HL-60/S4 treated with retinoic acid at 250 ng/mL for 4 days and 3 days (cell line): ENCODE measurements around the gene ZPLD1.

Source experiments
- in situ Hi-C: fragments of 300-500 bp; cut with MboI; formaldehyde crosslinking; loops from 2 replicates; pipeline ENCODE4 v1.7.0; 2022; ENCODE audit warnings: low sequenced_read_pairs

ZPLD1 gene

DNA sequence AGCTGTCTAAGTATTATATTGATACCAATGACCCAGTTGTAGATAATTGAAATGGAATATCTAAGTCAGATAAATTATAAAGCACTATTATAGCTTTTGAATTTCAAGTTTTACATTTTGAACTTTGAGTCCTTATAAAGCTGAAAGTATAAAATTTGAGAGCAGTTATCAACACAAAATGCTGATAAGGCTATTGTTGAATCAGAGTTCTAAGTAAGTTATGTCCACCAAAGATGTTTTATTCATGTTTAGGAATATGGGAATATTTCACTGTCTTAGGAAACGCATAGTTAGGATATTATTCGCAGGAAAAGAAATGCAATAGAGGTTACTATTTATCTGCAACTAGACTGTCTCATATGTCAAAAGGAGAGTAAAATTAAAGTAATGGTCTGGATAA lies 29.4 kb downstream of the ZPLD1 start:
- in situ Hi-C loops = no loop called here

DNA sequence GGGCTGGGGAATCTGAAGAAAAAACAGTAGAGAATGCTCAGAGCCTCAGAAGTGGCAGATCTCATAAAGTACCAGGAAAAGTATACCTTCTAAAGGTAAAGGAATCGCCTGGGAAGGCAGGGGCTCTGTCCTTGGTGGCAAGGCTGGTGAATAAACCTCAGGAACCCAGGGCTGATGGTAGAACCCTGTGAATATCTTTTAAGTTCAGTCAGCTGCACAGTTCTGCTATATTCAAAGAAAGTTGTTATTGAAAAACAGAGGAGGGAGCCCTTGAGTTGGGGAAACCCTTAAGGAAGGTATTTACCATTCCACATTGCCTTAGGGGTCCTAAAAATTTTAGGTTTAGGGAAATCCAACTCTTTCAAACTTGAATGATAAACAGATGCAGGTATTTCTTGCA lies 31.2 kb downstream of the ZPLD1 start:
- in situ Hi-C loops = no loop called here

DNA sequence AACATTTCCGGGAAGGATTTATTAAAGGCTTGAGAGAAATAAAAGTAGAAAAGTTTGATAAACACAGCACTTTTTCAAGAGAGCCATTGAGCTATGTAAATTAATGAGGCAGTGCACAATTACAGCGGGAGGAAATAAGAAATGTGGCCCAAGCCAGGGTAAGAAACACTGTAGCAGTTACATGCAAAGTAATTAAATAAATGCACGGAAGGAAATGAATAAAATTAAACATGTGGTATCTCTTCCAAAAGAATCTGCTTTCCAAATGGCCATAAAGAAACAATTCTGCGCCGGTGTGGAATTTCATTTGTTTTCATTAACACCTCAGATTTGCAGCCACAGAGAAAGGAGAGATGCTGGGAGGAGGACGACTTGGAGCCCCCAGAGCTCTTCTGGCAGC lies 35.3 kb downstream of the ZPLD1 start:
- in situ Hi-C loops = no loop called here

DNA sequence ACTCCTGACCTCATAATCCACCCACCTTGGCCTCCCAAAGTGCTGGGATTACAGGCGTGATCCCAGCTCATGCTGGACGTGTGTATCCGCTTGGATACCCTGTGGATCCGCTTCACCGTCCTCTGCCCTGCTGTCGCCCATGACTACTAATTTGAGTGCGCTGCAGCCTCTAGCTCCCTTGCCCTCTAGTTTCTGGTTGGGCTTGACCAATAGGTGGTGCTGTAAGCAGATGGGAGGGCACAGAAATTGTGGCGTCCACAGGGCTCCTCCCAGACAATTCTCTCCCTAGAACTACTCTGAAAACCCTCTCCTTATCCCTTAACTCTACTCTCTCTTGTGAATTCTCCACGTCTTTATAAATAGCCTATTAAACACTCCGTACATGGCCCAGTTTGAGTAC lies 36.2 kb downstream of the ZPLD1 start:
- in situ Hi-C loops = no loop called here

DNA sequence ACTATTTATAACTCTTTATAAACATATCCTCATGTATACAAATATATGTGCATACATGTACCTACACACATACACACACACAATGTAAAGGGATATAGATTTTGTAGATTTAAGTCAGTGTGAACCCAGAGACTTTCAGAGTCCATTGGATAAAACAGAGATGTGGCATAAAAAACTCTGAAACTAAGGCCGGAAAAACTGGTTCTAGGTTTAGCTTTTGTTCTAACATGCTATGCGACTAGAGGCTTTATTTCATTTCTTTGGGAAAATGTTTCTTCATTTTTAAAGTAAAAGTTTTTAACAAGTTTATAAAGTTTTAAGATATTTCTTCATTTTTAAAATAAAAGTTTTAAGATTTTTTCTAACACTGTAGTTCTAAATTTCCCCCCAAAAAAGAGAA lies 36.7 kb downstream of the ZPLD1 start:
- in situ Hi-C loops = no loop called here

DNA sequence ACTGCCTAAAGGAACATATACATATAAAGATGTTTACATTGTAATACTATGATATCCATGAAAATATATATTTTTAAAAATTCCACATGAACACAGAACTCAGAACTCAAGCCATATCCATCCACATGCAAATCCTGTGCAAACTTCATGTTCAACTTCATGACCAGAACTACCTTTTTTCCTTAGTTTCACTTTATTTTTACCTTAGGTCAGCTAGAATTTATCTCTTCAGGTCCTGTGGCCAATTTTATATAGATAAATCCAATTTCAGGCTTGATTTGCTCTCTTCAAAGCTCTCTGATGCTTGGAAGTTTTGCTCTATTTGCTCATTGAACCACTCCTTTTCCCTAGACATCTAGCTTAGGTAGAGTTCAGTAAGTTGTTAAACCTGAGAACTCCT lies 38.8 kb downstream of the ZPLD1 start:
- in situ Hi-C loops = no loop called here

DNA sequence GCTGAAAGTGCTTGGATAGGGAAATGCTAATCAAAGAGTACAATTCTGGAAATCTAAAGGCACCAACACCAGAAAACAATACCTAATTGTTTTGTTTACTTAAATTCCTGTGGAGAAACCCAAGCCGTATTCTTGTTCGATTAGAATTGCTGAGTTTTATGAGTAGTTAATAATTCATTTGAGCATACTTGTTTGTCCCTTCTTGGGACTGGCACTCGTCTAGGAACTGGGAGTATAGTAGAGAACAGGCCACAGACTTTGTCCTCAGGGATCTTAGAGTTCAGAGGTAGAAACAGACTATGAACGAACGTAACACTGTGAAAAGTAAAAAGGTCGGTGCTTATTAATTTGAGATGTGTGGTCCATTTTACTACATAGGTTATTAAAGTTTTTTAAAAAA lies 39.4 kb downstream of the ZPLD1 start:
- in situ Hi-C loops = no loop called here

DNA sequence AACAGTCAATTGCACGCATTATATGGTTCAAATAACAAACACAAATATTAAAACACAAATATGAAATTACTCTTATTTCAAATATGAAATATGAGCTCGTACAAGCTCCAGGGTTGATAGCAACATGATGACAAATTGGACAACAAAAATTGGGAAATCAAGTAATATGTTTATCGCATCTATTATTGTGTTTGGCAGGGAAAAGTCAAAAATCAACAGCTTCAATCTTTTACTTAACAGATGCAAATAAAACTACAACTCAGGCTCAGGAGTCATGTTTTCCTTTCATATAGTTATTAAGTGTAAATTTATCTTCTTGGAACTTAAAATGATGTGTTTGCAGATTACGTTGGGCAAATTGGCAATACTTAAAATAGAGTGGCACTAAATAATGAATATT lies 41.4 kb downstream of the ZPLD1 start:
- in situ Hi-C loops = no loop called here

DNA sequence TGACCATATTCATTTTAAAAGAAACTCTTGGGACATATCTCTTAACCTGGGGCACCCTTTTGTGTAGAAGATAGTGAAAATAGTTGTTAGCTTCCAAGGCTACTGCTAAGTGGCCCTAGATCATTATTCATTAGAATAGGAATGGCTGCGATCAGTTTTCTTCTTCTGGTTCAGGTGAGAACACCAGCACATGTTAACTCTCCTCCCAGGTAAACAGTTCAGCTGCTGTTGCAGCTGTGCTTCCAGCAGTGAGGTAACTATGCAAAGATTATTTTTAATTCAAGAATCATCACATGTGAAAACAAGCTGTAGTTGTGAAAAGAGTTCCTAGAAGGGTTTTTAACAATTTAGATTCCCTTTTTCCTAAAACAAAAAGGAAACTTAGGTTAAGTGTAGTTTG lies 43.3 kb downstream of the ZPLD1 start:
- in situ Hi-C loops = no loop called here

DNA sequence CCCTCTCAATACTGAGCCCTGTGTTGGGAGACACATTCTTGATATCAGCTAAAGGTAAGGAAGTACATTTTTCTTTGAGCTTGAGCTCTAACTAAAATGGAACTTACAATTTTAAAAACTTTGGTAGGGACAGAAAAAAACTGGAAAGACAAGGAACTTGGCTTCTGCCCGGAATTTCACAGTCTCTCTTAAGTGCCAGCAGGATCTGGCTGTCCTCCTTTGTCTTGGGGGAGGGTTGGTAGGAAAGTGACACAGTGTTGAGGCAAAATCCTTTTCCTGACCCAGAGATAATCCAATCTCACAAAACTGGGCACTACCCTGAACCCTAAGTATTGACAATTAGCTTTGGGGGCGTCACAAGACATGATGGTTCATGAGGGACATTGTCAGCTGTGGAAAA lies 45.3 kb downstream of the ZPLD1 start:
- in situ Hi-C loops = no loop called here

DNA sequence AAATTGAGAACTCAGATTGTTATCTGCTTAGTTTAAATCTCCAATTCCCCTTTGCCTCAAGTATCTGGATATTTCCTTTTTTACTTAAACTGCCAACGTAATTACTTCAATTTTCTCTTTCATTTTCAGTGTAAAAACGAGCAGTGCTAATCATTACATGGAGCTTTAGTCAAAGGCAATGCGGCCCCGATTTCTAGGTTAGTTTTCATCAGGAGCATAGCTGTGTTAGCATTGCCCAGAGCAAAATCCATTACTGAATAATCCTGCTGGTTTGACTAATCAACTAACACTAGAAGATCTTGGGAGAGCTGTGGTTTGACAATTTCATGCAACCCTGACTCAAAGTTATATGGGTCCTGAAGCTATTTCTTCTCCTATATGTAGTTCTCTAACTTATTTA lies 46.2 kb downstream of the ZPLD1 start:
- in situ Hi-C loops = no loop called here

DNA sequence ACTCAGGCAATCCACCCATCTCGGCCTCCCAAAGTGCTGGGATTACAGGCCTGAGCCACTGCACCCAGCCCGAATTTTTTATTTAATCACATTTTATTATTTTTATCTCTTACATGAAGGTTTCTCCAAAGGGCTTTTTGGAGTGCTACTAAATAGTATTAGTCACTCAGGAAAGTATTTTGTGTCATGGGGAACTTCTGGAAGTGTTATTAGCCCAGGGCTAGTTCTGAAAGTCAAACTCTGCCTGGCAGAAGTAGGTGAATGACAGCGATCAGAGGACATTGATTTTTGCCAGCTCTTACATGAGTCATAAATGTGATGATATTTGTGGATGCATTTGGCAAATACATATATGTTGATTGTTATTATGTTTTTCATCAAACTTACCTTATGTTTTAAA lies 48.7 kb downstream of the ZPLD1 start:
- in situ Hi-C loops = no loop called here

DNA sequence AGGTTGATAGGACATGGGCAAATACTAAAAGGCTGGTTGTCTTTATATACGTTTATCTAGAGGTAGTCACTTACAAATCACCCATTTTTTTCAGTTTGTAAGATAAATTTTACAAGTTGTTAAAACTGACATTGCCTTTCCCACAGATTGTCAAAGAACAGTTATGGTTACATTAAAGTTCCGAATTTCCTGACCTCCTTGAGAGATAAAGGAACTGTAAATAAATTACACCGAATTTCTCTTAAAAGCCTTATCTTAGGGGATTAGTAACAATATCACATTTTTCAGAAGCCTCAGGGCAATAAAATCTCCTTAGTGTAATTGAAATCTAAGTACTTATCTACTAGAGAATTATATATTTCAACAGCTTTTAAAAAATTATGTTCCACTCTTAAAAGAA lies 49.5 kb downstream of the ZPLD1 start:
- in situ Hi-C loops = no loop called here

DNA sequence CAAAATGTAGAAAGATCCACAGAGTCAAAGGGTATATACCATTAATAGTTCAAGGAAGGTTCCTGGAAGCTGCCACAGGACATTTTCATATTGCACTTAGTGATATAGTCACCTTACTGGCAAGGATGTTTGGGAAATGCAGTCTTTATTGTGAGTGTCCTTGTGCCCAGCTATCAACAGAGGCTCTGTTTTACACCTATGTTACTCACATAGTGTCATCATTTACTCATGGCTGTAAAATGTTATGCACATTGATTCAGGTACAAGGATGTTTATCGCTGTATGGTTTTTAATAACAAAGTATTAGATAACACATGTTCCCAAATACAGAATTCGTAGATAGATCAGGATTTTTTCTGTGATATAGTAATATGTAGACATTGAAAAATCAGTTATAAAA lies 50.9 kb downstream of the ZPLD1 start:
- in situ Hi-C loops = no loop called here

DNA sequence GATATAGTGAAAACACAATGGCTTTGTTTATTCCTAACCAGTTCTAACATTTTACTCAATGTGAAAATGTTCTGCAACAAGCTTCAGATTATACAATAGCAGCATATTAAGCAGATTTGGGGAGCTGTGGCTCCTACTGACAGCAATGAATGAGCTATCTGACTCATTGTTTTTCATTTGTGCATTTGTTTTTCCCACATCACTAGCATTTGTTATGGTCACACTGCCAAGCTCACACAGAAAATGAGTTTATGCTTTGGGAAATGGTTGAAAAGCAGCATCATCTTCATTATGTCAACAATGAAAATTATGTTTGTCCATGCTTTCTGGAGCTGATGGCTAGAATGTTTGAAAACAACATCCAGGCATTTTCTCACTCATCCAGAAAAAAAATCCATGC lies 53.5 kb downstream of the ZPLD1 start:
- in situ Hi-C loops = no loop called here

DNA sequence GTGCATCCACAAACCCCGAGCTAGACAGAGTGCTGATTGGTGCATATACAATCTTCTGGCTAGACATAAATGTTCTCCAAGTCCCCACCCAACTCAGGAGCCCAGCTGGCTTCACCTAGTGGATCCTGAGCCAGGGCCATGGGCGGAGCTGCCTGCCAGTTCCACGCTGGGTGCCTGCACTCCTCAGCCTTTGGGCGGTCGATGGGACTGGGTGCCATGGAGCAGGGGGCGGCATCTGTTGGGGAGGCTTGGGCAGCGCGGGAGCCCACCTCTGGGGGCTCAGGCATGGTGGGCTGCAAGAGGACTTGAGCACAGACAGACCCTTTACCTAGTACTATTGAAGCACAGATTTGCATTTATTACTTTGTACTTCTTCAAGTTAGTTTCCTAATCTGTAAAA lies 57.5 kb downstream of the ZPLD1 start:
- in situ Hi-C loops = no loop called here

DNA sequence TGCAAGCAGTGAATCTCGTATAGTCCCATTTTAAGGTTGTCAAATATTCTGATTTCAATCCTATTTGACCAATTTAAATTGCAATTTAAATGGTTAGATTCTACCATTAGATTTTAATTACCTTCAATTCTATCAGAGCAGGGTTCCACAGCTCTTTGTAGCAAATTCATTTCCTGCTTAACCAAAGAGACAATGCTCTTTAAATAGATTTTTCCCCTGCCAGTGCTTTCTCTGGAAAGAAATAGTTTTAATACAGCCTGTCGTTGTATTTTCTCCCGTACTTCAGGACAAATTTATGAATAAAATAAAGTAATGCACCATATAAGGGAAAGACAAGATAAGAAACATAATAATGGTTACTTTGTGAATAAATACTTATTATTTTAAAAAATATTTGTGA lies 62.8 kb downstream of the ZPLD1 start:
- in situ Hi-C loops = no loop called here

DNA sequence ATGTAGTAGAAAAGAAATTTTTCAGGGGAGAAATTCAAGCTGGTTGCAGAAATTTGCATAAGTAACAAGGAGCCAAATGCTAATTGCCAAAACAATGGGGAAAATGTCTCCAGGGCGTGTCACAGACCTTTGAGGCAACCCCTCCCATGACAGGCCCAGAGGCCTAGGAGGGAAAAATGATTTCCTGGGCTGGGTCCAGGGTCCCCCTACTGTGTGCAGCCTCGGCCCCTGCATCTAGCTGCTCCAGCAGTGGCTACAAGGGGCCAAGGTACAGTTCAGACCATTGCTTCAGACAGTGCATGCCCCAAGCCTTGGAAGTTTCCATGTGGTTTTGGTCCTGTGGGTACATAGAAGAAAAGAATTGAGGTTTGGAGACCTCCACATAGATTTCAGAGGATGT lies 70.7 kb downstream of the ZPLD1 start:
- in situ Hi-C loops = no loop called here

DNA sequence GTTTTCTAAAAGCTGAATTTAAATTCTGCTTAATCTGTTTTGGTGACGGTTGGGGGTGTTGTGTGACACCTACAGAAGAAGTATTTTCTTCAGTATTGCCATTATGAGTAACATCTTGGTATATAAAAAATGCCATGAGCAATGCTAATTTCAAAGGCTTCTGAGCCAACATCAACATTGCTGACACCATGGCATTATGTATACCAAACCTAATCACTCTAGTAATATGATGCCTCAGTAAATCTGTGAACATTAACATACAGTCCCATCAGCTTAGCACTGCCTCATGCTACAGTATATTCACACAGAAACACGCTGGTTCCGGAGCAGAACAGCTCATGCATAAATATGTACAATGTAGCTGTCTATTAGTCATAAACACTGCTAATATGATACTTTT lies 75.8 kb downstream of the ZPLD1 start:
- in situ Hi-C loops = no loop called here

DNA sequence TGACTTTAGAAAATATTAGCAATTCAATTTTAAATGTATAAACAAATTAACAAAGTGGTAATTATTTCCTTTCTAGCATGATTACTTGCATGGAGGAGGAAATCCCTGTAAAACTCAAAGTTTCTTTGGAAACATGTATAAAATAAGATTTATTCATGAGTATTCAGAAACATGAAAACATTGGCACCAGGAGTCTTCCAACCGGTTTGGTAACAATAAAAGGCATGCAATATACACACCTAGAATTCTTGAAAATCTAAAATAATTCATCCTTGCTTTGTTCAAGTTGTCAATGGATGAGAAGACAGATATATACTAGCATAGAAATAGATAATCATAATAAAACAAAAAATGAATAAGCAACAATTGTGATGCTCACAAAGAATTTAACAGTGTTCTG lies 76.4 kb downstream of the ZPLD1 start:
- in situ Hi-C loops = no loop called here

DNA sequence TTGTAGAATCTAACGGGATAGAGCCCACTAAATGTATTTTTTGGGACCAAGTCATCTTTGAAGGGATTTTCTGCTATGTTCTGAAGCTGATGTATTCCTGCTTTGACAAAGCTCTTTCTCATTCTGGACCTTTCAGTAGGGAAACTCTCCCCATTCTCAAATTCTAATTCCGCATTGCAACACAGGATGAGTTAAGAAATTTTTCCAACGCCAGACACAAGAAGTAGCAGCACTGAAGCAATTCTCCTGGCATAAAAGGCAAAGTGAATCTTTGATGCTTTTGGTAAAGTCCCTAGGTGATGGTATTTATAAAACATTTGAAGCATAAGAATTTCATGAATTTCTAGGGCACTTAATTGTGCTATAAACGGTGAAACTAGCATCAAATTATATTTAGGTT lies 76.8 kb downstream of the ZPLD1 start:
- in situ Hi-C loops = no loop called here

DNA sequence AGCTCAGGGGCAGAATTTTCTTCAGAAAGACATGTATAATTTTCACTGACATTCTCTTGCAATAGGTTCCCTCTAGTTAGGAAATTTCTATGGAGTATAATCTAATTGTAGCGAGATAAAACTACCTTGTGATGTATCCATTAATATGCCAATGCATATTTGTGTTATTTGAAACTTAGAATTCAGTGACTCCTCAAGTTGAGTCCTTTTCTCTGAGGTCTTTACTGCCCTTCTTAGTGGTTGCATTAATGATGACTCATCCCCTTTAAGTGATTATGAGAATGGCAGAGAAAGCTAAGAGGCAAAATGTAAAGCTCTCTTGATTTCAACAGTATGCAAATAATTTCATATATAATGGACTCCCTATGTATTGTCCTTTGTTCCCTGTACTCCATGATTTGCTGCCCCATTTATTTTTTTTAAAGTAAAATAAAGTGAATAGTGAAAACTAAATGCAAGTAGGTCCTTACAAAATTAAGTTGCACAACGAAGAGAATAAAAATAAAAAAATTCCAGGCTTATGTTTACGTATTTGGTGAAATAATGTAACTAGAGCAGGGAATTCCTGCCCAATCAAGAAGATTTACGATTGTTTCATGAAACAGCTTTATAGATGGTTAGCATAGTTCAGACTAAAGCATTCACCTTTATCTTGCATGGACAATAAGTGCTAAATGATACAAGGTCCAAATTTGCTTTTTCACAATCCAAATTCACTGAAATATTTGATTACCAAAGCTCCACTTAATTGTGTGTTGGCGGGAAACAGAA lies 78.1 kb downstream of the ZPLD1 start:
- in situ Hi-C loops = no loop called here

DNA sequence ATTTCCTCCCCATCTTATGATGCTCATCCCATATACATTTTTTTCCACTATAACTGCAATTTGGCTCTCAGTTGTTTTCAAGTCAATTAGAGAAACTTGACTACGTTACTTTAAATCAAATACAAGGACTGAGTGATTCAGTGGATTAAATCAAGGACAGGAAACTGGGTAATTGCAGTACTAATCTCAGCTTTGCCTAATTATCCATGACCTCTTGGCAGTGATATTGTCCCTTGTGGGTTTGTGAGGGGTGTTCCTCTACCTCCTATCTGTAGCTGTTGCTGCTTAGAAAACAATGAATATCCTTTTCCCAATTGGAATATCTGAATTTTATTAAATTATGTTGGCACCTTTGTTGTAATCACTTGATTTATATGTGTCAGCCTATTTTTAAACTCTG lies 79.4 kb downstream of the ZPLD1 start:
- in situ Hi-C loops = no loop called here
